HepG2 (cell line): Measurements from ENCODE around the gene DOCK1. TPM values are rescaled to one million over a fixed set of nuclear protein-coding genes. Genes with fewer than 3 reads are reported as not detected.

Source experiments
- ATAC-seq: fragments of 200-7000 bp; cut with Tn5 transposase; 3 replicates; pipeline ENCODE4 v1.9.1; 2020; ENCODE audit warnings: mild to moderate bottlenecking, moderate library complexity
- BruUV-seq: library from RNA; stranded (reverse); fragments of 400-500 nt; replicated peaks from 2 replicates; lab custom pipeline; 2021; lab: Mats Ljungman, UMichigan
- CTCF ChIA-PET: fragments of 300-600 bp; formaldehyde crosslinking; extraction: SDS; loops from one replicate; lab custom pipeline; 2021; ENCODE audit warnings: low total read pairs, inconsistent platforms, low intra/inter-chr PET ratio; lab: Yijun Ruan, JAX
- POLR2A ChIA-PET: fragments of 350-600 bp; sonication (Branson Sonifier 250); formaldehyde crosslinking; loops from one replicate; lab custom pipeline; 2020; ENCODE audit warnings: antibody characterized with exemption, inconsistent platforms; lab: Yijun Ruan, JAX
- DNase-seq: peaks from one replicate; pipeline ENCODE4 v3.0.0-alpha.2; 2015; ENCODE audit warnings: low spot score
- FAIRE-seq: peaks from 3 replicates; lab custom pipeline; 2011; peaks lifted over from hg19 to GRCh38; lab: Jason Lieb, UNC
- H2AFZ ChIP-seq: one replicate; pipeline ENCODE4 v1.6.1; 2011; ENCODE audit warnings: low read length, inconsistent platforms
- H3K27ac ChIP-seq: fragments of 300-600 bp; 3 replicates; pipeline ENCODE4 v1.8.0; 2011; ENCODE audit warnings: mixed run types, mild to moderate bottlenecking, mixed read lengths, low read length, inconsistent platforms; ENCODE audit not compliant: insufficient read depth; ENCODE audit errors: extremely low read length
- H3K27me3 ChIP-seq, 2 experiments: fragments of 200-600 bp in 1 of 2; 2 replicates in 1 of 2; 3 replicates in 1 of 2; pipeline versions ENCODE4 v1.6.0 to v1.8.0; 2011; ENCODE audit warnings: low read length in 2 of 2, mild to moderate bottlenecking in 2 of 2, moderate library complexity in 2 of 2, inconsistent platforms in 1 of 2; ENCODE audit not compliant: insufficient read depth in 2 of 2, control insufficient read depth in 1 of 2
- H3K36me3 ChIP-seq, 2 experiments: fragments of 200-600 bp in 1 of 2; replicated peaks in 1 of 2; 2 replicates in 1 of 2; 3 replicates in 1 of 2; pipeline versions ENCODE4 v1.5.1 to v1.8.0; 2011; ENCODE audit warnings: low read length in 2 of 2, inconsistent platforms in 1 of 2; ENCODE audit not compliant: insufficient read depth in 2 of 2, control insufficient read depth in 1 of 2
- H3K4me1 ChIP-seq: 2 replicates; pipeline ENCODE4 v1.5.1; 2012; ENCODE audit warnings: low read length, inconsistent platforms; ENCODE audit not compliant: insufficient read depth
- H3K4me2 ChIP-seq: 2 replicates; pipeline ENCODE4 v1.6.0; 2011; ENCODE audit warnings: low read depth, low read length, inconsistent platforms
- H3K4me3 ChIP-seq, 3 experiments: fragments of 200-600 bp in 1 of 3; sonication (generic), shearing (Covaris generic) in 1 of 3; replicated peaks in 1 of 3; 2 replicates each; pipeline ENCODE4 v1.5.1; 2011 to 2016; ENCODE audit warnings: low read length in 3 of 3, inconsistent platforms in 2 of 3, low read depth in 2 of 3, mild to moderate bottlenecking in 2 of 3, control low read depth in 1 of 3, mixed read lengths in 1 of 3; ENCODE audit not compliant: insufficient read depth in 1 of 3
- H3K79me2 ChIP-seq: one replicate; pipeline ENCODE4 v1.6.1; 2011; ENCODE audit warnings: low read length, inconsistent platforms; ENCODE audit not compliant: insufficient read depth
- H3K9ac ChIP-seq: 2 replicates; pipeline ENCODE4 v1.6.0; 2011; ENCODE audit warnings: mild to moderate bottlenecking, low read depth, low read length, inconsistent platforms; ENCODE audit not compliant: insufficient read depth
- H3K9me3 ChIP-seq: 2 replicates; pipeline ENCODE4 v1.5.1; 2012; ENCODE audit warnings: mild to moderate bottlenecking, low read length
- H4K20me1 ChIP-seq: 2 replicates; pipeline ENCODE4 v1.6.0; 2011; ENCODE audit warnings: inconsistent platforms, mild to moderate bottlenecking, low read length, moderate library complexity; ENCODE audit not compliant: insufficient read depth
- DBP ChIP-seq: sonication (generic); formaldehyde crosslinking; IDR thresholded peaks from 2 replicates; pipeline ENCODE4 v1.4.0; 2020; ENCODE audit warnings: missing genetic modification reagents; ENCODE audit errors: not compliant biosample characterization
- ELF1 ChIP-seq: sonication (generic); formaldehyde crosslinking; IDR thresholded peaks from 2 replicates; pipeline ENCODE4 v1.4.0; 2020; ENCODE audit warnings: missing genetic modification reagents
- FOXO1 ChIP-seq: sonication (generic); formaldehyde crosslinking; IDR thresholded peaks from 2 replicates; pipeline ENCODE4 v1.4.0; 2020; ENCODE audit warnings: missing genetic modification reagents
- HMGA1 ChIP-seq: sonication (generic); formaldehyde crosslinking; conservative IDR thresholded peaks from 2 replicates; pipeline ENCODE4 v1.4.0; 2020; ENCODE audit warnings: missing genetic modification reagents
- KDM3A ChIP-seq: IDR thresholded peaks from 2 replicates; pipeline ENCODE4 v1.6.1; 2018; ENCODE audit warnings: low read depth, missing compliant biosample characterization
- SRSF4 ChIP-seq: fragments of 200-400 bp; formaldehyde crosslinking; IDR thresholded peaks from one replicate; pipeline ENCODE4 v1.6.1; 2018; ENCODE audit warnings: mild to moderate bottlenecking, low read depth, low read length, moderate library complexity; ENCODE audit not compliant: poor library complexity, severe bottlenecking
- TFDP1 ChIP-seq: IDR thresholded peaks from 2 replicates; pipeline ENCODE4 v1.6.1; 2016; ENCODE audit warnings: missing compliant biosample characterization, missing genetic modification reagents, borderline replicate concordance
- TRIM24 ChIP-seq: sonication (generic); formaldehyde crosslinking; IDR thresholded peaks from 2 replicates; pipeline ENCODE4 v1.8.0; 2022; ENCODE audit warnings: mild to moderate bottlenecking, missing genetic modification reagents
- ZIK1 ChIP-seq: sonication (generic); formaldehyde crosslinking; IDR thresholded peaks from 2 replicates; pipeline ENCODE4 v1.5.0; 2020; ENCODE audit warnings: mild to moderate bottlenecking, low read depth, missing genetic modification reagents, borderline replicate concordance
- ZMAT5 ChIP-seq: sonication (generic); formaldehyde crosslinking; IDR thresholded peaks from 2 replicates; pipeline ENCODE4 v1.5.0; 2020; ENCODE audit warnings: mild to moderate bottlenecking, low read depth, missing genetic modification reagents, borderline replicate concordance
- ZNF235 ChIP-seq: sonication (generic); formaldehyde crosslinking; IDR thresholded peaks from 2 replicates; pipeline ENCODE4 v1.8.1; 2023; ENCODE audit warnings: mild to moderate bottlenecking, missing genetic modification reagents, borderline replicate concordance
- ZNF256 ChIP-seq: sonication (generic); formaldehyde crosslinking; conservative IDR thresholded peaks from 2 replicates; pipeline ENCODE4 v1.4.0; 2020; ENCODE audit warnings: missing genetic modification reagents
- ZNF563 ChIP-seq: sonication (generic); formaldehyde crosslinking; IDR thresholded peaks from 2 replicates; pipeline ENCODE4 v1.8.0; 2022; ENCODE audit warnings: mild to moderate bottlenecking, moderate library complexity, missing genetic modification reagents
- ZNF574 ChIP-seq: sonication (generic); formaldehyde crosslinking; IDR thresholded peaks from 2 replicates; pipeline ENCODE4 v1.4.0; 2020; ENCODE audit warnings: missing genetic modification reagents
- ZNF891 ChIP-seq: sonication (generic); formaldehyde crosslinking; IDR thresholded peaks from 2 replicates; pipeline ENCODE4 v1.5.0; 2020; ENCODE audit warnings: mild to moderate bottlenecking, missing genetic modification reagents
- WGBS: methylation state at CpG from one replicate; pipeline ENCODE4 v1.1.6; 2017; ENCODE audit warnings: low lambda C conversion rate; 5-methylcytosine and 5-hydroxymethylcytosine counted together
- in situ Hi-C: cut with HindIII; loops from 2 replicates; pipeline ENCODE4 v1.10.0; 2017; ENCODE audit warnings: low pct_unique_long_range_greater_than_20kb; ENCODE audit not compliant: extremely low pct_ligation_motif_present
- intact Hi-C: fragments of 100-400 bp; cut with micrococcal nuclease; formaldehyde crosslinking; loops from one replicate; pipeline ENCODE4 v1.10.0; 2022; ENCODE audit not compliant: unreplicated experiment
- polyA plus RNA-seq, 8 experiments: library from polyadenylated mRNA; depleted of rRNA in 3 of 8; stranded (reverse) in 7 of 8; unstranded in 1 of 8; fragments of >200 nt; fragmentation: Illumina TruSeq in 4 of 8; extraction: Trizol in 4 of 8; gene quantifications; 2 replicates each; pipeline versions ENCODE4 v1.2.1 to v1.2.3, GENCODE V29; 2011 to 2016; ENCODE audit warnings: low read depth in 4 of 8, missing spikeins in 1 of 8, mixed read lengths in 1 of 8; ENCODE audit not compliant: insufficient read depth in 1 of 8
- total RNA-seq, 5 experiments: library from RNA; depleted of rRNA; stranded (reverse); fragments of >200 nt; fragmentation: Illumina TruSeq; extraction: Trizol; gene quantifications; 2 replicates each; pipeline ENCODE4 v1.2.3, GENCODE V29; 2016; ENCODE audit warnings: low read depth in 1 of 5

Gene DOCK1
- total and polyA plus RNA-seq, 2 of the 13 experiments (the other 11 are each of a cell fraction or from before 2014, with no cell fraction given): 8.3 to 25.5 TPM

- FAIRE-seq: no peak
- ChIA-PET POLR2A (no interaction called here), CTCF (no interaction called here)
- H3K4me3 ChIP-seq: no peak overlapping the region
- no peak for ATAC-seq
- H3K79me2 ChIP-seq: no peaks in the 10 kb centered on the region
- in situ Hi-C loops: no loop called here
- no peak for DNase-seq
- H2AFZ ChIP-seq: no peak overlapping the region
- intact Hi-C loops: no loop called here
- peaks cover 10 to 52% of the 10 kb centered on the region in 2 experiments for H3K36me3 ChIP-seq
- no peak overlapping the region for H3K4me2 ChIP-seq
- no peaks in the 10 kb centered on the region for H3K9me3 ChIP-seq
- no peaks in the 10 kb centered on the region for H3K27me3 ChIP-seq
- WGBS: 91% methylated on average over 8 of the region's 8 CpGs
- no peaks in the 10 kb centered on the region for H3K4me1 ChIP-seq
- no peak overlapping the region for H3K9ac ChIP-seq
- no peak overlapping the region for H3K27ac ChIP-seq
- H4K20me1 ChIP-seq: no peaks in the 10 kb centered on the region
- BruUV-seq: no TSS peak
- TF ChIP-seq ZNF574 (CRISPR knock-in tag): no peak
- no peak for TF ChIP-seq ZIK1
- TF ChIP-seq ZNF891 (CRISPR knock-in tag): no peak
- no peak for TF ChIP-seq ZNF563 (CRISPR knock-in tag)
- TF ChIP-seq ZMAT5: no peak
- no peak for TF ChIP-seq ZNF235 (CRISPR knock-in tag)
- TF ChIP-seq SRSF4: no peak
- TF ChIP-seq KDM3A (CRISPR knock-in tag): no peak
- no peak for TF ChIP-seq HMGA1 (CRISPR knock-in tag)
- no peak for TF ChIP-seq ELF1
- no peak for TF ChIP-seq ZNF256 (CRISPR knock-in tag)
- no peak for TF ChIP-seq TFDP1
- TF ChIP-seq FOXO1 (CRISPR knock-in tag): no peak
- no peak for TF ChIP-seq TRIM24 (CRISPR knock-in tag)
- no peak for TF ChIP-seq DBP (CRISPR knock-in tag)
Measured at GRCh38 chr10:126997801-126998590, 92.8 kb downstream of the DOCK1 start.
